ENCODE measurements around the gene EPB41. TPM values are rescaled to one million over a fixed set of nuclear protein-coding genes. Genes with fewer than 3 reads are reported as not detected.

Gene EPB41
- total and polyA plus RNA-seq, 9 of the 15 experiments (the other 6 are each of a cell fraction or from before 2014, with no cell fraction given) = 3.7 to 213 (median 141) TPM

DNA sequence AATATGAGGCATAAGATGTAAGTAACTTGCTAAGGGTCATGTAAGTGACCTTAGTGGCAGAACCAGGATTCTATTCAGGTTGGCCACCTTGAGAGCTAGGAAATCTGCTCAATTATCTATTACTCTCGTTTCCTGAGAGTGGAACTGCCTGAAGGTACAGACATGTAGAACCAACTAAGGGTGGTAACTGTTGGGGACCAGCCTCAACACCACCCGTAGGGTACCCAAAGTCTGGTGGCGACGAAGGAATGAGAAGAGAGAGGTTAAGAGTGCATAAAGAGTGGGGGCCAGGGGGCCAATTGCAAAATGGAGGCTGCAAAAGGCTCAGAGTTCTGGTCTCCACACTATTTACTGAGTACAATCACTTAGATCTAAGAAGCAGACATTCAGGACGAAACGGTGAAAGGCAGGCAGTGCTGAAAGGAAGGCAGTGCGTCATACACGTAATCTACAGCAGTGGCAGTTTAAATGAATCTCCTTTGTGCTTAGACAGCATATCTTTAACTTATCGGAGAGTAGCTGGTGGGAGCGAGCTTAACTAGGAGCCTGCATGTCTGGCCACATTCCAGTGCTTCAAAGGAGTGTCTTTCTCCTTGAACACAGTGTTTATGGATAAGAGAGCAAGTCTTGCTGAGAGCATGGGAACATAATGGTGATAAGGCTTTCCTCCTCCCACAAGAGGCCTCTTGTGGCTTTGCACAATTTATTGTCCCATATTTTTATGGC, 242.3 kb downstream of the EPB41 start (continued):
- TF ChIP-seq IRF1 (CRISPR knock-in tag; IDR thresholded peaks at IDR 0.05; ENCODE audit: borderline replicate concordance) (no peak), SPI1 (IDR thresholded peaks at IDR 0.05; ENCODE audit: borderline replicate concordance, low read depth, low read length) (no peak), ZNF655 (CRISPR knock-in tag; IDR thresholded peaks at IDR 0.05) (no peak), ILK (tag; IDR thresholded peaks at IDR 0.05; ENCODE audit: borderline replicate concordance, low read depth) (no peak), MCM7 (IDR thresholded peaks at IDR 0.05) (no peak), ZNF124 (CRISPR knock-in tag; IDR thresholded peaks at IDR 0.05) (no peak), RAD51 (IDR thresholded peaks at IDR 0.05; ENCODE audit: borderline replicate concordance, low read depth) (peak; percentile 20), TFE3 (CRISPR knock-in tag; IDR thresholded peaks at IDR 0.05) (0 out of 2 replicates have a peak, but pooled peaks have one; percentile 21)
- TF ChIP-seq, protein P1, sequence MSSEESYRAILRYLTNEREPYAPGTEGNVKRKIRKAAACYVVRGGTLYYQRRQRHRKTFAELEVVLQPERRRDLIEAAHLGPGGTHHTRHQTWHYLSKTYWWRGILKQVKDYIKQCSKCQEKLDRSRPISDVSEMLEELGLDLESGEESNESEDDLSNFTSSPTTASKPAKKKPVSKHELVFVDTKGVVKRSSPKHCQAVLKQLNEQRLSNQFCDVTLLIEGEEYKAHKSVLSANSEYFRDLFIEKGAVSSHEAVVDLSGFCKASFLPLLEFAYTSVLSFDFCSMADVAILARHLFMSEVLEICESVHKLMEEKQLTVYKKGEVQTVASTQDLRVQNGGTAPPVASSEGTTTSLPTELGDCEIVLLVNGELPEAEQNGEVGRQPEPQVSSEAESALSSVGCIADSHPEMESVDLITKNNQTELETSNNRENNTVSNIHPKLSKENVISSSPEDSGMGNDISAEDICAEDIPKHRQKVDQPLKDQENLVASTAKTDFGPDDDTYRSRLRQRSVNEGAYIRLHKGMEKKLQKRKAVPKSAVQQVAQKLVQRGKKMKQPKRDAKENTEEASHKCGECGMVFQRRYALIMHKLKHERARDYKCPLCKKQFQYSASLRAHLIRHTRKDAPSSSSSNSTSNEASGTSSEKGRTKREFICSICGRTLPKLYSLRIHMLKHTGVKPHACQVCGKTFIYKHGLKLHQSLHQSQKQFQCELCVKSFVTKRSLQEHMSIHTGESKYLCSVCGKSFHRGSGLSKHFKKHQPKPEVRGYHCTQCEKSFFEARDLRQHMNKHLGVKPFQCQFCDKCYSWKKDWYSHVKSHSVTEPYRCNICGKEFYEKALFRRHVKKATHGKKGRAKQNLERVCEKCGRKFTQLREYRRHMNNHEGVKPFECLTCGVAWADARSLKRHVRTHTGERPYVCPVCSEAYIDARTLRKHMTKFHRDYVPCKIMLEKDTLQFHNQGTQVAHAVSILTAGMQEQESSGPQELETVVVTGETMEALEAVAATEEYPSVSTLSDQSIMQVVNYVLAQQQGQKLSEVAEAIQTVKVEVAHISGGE (CRISPR knock-in tag; IDR thresholded peaks at IDR 0.05) = peak in 1 of 3 experiments; percentile 84; a peak in 2 of 6 replicates
- TF ChIP-seq, protein P2, sequence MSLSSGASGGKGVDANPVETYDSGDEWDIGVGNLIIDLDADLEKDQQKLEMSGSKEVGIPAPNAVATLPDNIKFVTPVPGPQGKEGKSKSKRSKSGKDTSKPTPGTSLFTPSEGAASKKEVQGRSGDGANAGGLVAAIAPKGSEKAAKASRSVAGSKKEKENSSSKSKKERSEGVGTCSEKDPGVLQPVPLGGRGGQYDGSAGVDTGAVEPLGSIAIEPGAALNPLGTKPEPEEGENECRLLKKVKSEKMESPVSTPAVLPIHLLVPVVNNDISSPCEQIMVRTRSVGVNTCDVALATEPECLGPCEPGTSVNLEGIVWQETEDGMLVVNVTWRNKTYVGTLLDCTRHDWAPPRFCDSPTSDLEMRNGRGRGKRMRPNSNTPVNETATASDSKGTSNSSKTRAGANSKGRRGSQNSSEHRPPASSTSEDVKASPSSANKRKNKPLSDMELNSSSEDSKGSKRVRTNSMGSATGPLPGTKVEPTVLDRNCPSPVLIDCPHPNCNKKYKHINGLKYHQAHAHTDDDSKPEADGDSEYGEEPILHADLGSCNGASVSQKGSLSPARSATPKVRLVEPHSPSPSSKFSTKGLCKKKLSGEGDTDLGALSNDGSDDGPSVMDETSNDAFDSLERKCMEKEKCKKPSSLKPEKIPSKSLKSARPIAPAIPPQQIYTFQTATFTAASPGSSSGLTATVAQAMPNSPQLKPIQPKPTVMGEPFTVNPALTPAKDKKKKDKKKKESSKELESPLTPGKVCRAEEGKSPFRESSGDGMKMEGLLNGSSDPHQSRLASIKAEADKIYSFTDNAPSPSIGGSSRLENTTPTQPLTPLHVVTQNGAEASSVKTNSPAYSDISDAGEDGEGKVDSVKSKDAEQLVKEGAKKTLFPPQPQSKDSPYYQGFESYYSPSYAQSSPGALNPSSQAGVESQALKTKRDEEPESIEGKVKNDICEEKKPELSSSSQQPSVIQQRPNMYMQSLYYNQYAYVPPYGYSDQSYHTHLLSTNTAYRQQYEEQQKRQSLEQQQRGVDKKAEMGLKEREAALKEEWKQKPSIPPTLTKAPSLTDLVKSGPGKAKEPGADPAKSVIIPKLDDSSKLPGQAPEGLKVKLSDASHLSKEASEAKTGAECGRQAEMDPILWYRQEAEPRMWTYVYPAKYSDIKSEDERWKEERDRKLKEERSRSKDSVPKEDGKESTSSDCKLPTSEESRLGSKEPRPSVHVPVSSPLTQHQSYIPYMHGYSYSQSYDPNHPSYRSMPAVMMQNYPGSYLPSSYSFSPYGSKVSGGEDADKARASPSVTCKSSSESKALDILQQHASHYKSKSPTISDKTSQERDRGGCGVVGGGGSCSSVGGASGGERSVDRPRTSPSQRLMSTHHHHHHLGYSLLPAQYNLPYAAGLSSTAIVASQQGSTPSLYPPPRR (CRISPR knock-in tag; IDR thresholded peaks at IDR 0.05; ENCODE audit: borderline replicate concordance) = no peak
- TF ChIP-seq, protein P3, sequence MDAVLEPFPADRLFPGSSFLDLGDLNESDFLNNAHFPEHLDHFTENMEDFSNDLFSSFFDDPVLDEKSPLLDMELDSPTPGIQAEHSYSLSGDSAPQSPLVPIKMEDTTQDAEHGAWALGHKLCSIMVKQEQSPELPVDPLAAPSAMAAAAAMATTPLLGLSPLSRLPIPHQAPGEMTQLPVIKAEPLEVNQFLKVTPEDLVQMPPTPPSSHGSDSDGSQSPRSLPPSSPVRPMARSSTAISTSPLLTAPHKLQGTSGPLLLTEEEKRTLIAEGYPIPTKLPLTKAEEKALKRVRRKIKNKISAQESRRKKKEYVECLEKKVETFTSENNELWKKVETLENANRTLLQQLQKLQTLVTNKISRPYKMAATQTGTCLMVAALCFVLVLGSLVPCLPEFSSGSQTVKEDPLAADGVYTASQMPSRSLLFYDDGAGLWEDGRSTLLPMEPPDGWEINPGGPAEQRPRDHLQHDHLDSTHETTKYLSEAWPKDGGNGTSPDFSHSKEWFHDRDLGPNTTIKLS (IDR thresholded peaks at IDR 0.05; ENCODE audit: borderline replicate concordance, low read depth) = peak; percentile 76; the same call in 1 of the 2 replicates
